HG02678 (cell line): ENCODE data around the gene AGPAT4.

ENCODE experiments used
- ATAC-seq: cut with Tn5 transposase; IDR thresholded peaks from one replicate; pipeline ENCODE4 v1.9.1; 2021; ENCODE audit warnings: mild to moderate bottlenecking, moderate library complexity; ENCODE audit not compliant: unreplicated experiment

Gene AGPAT4

DNA sequence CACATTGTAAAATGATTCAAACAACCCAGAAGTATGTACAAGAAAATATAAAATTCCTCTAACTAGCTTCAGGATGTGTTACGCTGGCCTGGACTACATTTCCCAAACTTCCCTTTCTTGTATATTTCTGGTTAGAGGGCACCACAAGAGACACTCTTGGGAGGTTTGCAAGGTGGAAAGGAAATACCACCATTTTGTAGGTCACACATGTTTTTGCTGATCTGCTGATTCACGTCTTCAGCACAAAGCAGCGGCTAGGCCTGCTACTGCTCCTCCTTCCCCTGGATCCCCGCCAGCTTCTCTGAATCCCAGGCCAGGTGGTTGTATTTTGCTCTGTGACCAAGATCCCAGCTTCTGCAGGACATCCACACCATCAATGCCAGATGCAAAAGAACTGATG, 104.2 kb downstream of the AGPAT4 start:
- ATAC-seq, result no peak

DNA sequence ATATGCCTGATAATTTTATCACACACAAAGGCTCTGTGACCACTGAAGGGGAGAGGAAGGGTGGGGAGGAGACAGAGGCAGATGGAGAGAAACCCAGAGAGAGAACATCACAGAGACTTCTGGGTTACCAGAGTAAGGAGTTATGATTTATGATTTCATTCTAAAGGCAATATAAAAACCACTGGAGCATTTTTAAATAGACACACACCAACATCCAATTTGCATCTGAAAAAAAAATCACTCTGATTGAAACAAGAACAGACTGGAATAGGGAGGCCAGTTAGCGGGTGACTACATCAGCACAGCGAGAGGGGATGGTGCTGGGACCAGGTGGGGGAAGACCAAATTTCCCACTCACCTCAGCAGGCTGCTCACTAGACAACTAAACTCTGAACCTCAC, 104.8 kb downstream of the AGPAT4 start:
- no peak for ATAC-seq

DNA sequence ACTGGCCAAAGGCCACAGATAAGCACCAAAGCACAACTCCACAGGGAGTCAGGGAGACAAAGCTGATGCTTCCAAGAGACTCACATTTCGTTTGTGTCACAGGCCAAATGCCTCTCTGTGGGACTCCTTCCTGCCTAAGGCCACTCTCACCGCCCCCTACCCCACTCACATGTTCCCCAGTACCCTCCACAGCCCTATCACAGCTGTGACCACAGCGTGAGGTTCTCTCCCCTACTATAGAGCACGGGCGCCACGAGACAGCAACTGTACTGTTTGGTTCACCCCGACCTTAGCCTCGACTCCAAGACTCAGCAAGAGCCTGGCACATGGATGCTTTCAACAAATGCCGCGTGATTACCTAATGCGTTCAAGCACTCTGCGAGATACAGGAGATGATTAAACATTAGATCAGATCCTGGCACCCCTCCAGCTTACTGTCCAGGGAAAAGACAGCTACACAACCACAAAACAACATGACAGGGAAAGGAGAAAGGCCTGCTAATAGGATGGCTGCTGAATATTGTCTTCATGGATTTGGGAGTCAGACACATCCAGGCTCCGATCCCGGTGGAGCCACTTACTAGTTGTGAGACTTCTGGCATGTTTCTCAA, 105.5 kb downstream of the AGPAT4 start:
- no peak for ATAC-seq

DNA sequence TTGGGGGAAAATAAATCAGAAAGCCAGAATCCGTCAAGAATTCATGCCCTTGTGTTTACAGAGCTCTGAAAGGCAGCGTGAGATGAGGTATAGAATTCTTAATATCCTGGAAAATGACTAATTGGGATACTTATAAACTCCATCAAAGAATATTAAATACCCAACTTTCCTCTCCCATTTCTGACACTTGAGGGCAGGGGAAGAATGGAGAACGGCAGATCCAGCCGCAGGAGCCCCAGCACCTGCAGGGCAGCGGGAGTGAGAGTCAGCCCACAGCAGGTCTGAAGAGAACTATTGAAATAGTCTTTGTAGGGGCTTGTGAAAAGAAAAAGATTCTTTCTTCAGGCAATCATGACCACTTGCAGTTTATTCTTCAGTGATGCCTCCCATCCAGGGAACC, 107.2 kb downstream of the AGPAT4 start:
- ATAC-seq, result no peak

DNA sequence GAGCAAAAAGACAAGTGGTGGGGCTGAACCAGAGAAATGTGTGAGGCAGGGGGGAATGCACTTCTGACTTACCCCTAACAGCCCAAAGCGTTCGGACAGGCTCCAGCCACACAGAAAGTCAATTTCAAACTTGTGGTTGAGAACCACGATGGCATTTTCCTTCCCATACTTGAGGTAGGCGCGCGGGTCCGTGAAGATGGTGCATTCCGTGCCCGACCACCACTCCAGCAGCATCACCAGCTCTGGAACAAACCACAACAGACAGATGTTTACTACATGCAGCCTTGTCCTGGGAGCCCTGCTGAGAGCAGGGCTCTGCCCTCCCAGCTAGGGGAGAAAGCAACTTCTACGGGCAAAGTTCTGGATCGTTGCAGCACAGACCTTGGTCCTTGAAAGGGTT, 107.7 kb downstream of the AGPAT4 start:
- no peak for ATAC-seq

DNA sequence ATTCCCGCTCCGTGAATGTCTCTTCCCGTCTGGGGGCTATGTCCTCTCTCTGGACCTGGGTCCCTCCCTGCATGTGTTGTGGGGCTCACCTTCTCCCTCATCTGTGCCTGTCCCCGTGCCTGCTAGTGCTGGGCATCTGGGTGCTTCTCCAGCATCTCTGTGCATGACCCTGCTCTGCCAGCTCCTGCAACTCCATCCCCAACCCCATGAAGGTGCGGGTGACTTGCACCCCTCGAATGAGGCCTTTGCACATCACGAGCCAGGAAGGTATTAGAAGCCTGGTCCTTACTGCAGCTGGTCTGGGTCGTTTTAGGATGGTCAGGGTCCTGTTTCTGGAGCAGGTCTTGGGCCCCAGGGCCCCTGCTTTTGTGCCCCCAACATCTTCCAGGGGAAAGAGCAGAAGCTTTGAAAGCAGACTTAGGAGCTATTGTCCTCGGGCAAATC, 109.7 kb downstream of the AGPAT4 start:
- ATAC-seq, result no peak

DNA sequence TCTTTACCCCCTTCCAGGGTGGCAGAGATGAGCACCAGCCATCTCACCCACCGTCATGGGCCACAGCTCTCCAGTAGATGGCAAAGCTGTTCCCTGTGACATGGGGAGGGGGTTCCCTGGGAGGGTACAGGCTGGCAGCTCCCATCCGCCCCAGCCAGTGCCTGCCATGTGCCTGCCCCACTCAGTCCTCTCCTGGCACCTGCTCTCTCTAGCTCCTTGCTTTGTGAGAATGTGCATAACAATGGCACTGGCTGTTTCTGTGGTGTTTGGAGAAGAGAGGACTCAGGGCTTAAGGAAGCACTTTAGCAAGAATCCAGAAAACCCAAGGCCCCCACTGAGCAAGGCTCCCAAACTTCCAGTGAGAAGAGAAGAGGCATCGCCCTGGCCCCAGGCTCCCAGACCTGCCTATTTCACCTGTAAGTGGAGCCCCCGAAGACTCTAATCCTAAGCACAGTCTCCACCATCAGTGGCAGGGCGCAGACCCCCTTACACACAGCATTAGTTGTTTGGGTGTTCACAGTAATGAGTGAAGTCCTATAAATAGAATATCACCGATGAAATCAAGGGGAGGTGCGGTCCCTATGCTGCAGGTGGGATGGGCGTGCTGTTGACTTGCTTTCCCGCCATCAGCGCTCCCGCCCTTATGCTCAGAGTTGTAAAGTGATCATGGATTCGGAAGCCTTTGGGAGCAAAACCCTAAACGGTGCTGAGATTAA, 110.2 kb downstream of the AGPAT4 start:
- no peak for ATAC-seq

DNA sequence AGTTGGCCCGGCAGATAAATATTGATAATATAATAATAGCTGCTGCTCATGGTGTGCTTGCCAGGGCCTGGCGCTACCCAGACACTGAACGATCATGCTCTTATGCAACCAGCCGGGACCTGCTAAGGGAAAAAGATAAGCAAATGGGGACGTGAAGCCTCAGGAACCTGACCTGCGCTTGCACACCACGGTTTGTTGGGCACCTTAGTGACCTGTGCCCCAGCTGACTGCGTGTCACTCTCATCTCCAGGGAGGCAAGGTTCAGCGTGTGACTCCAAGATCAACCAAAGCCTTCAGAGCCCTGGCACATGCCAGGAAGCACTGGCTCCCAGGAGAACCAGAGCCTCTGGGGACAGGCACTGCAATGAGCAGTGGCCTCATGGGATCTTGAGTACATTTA, 111.1 kb downstream of the AGPAT4 start:
- ATAC-seq, result no peak

DNA sequence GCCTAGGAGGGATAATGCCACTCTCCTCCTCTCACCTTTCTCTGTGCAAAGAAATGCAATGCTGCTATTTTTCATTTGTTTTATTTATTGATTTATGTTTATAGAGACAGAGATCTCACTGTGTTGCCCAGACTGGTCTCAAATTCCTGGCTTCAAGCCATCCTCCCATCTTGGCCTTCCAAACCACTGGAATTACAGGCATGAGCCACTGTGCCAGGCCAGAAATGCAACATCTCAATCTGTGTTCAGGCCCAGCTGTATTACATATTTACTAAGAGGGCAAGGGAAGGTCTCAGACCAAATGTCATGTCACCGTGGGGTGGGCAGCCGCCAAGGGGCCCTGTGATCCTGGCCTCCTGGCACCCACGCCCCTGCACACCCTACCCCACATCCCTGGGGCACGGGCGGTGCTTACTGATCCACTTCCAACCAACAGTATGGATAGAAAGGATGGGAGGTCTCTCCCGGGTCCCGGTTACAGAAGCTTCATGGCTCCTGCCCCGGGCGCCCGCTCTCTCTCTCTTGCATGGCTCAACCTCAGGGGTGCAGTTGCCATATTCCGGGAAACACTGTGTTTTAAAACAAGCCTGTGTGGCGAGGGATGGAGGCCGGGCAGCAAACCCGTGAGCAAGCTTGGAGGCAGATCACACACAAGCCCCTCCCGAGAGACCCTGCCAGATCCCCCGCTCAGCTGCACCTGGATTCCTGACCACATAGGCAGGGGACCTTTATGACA, 111.8 kb downstream of the AGPAT4 start:
- ATAC-seq, result no peak

DNA sequence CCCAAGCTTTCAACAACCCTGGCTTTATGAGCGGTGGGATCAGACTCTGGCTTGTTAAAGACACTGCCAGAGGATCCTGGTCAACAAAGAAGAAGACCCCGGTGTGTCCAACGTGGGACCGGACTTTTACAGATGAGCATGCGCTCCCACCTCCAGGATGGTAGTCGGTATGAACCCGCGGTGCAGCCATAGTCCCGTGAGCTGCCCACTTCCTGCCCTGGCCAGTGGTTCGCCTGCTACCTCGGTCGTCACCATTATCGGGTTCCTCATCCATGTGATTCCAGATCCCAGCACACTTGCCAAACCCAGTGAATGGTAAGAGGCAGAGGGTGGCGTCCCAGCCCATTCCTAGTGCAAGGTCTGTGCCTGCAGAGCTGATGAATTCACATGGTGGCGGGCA, 112.7 kb downstream of the AGPAT4 start:
- no peak for ATAC-seq

DNA sequence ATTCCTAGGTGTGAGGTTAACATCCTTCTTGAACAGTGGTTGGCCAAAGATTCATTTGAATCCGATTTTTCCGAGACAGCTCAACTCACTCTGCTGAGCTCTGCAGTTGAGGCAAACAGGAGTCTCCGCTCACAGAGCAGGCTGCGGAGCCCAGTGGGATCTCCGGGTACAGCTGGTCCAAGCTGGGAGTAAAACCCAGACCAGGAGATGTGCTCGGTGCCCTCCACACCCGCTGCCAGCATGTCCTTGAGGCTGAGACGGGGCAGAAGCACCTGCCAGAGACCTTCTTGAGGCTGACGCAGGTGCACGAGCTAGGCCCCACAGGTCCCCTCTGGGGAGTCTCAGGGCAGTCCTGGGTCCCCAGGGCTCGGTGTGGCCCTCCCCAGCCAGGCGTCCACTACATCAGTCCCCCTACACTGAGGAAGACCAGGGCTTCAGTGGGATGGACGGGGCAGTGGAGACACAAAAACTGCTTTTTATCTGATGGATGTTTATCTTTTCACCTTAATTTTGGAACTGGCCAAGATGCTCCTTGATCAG, 119.0 kb downstream of the AGPAT4 start:
- no peak for ATAC-seq

DNA sequence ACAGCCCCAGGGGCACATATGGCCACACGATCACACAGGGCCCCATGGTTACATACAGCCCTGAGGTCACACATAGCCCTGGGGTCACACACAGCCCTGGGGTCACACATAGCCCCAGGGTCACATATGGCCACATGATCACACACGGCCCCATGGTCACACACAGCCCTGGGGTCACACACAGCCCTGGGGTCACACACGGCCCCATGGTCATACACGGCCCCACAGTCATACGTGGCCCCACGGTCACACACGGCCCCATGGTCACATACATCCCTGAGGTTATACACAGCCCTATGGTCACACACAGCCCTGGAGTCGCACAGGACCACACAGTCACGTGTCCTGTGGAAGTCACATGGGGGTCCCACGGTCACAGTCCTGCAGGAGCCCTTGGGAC, 120.1 kb downstream of the AGPAT4 start:
- no peak for ATAC-seq

DNA sequence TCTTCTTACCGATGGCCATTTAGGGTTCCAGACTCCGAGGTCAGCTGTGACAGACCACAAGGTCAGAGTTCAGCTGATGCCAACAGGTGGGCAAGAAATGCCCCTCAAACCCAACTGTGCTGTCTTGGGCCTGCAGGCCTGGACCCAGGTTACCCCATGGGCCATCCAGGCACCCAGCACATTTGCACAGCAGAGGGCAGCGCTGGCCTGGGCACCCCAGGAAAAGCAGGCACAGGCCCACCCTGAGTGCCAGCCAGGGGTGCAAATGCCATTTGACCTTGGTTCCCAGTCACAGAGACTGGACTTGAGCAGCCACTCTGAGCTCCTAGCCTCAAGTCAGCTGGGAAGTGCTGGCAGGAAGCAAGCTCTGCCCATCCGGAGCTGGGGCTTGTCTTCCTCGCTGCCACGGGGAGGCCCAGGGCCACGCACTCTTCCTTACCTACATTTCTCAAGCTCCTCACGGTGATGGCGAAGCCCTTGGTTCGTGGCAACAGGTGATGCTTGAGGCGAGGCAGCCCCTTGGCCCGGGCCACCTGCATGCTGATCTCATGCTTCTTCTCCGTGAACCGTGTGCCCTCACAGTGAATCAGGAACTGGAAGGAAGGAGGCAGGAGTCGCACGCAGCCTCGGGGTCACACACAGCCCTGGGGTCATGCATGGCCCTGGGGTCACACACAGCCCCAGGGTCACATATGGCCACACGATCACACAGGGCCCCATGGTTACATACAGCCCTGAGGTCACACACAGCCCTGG, 120.8 kb downstream of the AGPAT4 start:
- no peak for ATAC-seq

DNA sequence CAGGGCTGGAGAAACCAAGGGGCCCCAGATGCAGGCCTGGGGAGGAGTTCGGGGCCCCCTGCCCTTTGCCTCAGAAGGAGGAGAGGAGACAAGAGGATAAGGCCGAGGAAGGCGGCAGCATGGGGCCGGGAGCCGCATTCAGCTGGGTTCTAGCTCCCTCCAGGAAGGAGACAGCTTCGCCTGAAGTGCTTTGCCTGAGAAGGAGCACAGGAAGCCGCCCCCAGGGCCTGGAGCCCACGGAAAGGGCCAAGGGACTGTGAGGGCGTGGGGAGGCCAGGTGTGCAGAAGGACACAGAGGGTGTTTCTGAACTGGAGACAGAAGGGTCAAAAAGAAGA, 121.4 kb downstream of the AGPAT4 start:
- ATAC-seq, result no peak

DNA sequence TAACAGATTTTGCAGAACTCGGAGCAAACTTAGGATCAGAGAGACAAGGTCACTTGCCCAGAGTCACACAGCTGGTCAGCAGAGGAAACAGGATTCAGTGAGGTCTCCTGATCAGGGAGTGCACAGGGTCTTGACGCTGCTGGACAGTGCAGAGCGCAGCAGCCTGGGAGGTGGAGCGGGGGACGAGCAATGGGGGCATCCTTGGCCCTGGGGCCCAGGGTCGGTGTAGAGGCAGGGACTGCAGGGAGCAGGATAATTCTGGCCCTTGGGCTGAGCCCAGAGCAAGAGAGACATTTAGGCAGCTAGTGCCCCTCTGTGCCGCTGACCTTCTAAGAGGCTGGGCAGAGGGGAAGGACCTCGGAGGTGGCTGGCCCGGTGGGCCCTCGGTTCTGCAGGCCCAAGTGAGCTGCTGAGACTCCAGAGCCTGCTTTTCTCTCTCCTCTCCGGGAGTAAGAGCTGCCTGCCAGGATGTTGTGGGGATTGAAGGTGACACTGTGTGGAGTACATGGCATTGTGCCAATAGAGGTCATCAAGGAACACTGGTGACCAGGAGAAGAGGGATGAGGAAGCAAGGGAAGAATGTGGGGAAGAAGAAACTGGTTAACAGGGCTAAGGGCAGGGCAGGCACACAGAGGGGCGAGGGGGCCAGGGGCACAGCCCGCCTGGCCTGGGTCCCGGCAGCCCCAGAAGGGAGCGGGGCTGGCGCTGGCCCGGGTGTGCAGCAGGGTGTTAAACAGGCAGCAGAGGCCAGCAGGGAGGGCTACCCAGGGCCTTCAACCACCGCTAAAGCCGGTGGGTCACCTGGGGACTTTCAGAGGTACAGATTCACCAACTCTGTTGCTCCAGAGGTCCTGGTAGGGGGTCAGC, 122.0 kb downstream of the AGPAT4 start:
- no peak for ATAC-seq

DNA sequence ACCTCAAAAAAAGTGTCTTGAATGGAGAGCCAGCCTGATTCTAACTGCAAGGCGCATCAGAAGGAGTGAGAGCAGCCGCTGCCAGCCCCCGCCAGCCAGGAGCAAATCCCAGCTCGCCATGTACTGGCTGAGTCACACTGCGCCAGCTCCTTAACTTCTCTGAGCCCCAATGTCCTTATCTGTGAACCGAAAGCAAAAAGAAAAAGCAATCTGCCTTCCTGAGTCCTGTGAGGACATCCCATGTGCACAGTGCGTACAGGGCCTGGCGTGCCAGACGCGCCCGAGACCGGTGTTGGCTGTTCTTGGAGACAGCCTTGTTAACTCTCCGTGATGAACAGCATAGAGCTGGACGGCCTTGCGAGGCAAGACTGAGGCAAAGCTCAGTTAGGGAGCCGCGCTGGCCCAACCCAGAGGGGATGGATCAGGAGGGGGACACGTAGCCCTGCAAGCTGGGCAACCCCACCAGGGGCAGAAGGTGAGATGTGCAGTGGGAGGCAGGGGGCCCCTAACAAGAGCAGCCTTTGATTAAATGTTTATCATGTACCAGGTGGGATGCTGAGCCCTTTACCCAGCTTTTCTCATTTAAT, 122.7 kb downstream of the AGPAT4 start:
- ATAC-seq, result no peak

DNA sequence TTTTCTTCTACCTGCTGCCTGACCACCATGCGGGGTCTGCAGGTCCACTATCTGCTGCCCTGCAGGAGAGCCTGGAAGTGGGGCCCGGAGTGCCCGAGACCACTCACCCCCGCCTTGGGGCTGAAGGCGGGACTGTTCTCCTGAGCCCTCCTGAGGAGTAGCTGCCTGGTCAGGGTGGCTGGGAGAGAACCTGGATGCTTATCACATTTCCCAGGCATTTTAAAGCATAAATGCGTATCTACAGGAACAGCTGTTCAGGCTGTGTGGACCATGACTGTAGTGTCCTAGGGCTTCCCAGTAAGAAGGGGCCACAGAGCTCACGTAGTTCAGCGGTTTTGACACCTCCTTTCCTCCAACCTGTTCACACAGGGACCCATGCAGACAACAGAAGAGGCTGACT, 123.3 kb downstream of the AGPAT4 start:
- ATAC-seq, result no peak

DNA sequence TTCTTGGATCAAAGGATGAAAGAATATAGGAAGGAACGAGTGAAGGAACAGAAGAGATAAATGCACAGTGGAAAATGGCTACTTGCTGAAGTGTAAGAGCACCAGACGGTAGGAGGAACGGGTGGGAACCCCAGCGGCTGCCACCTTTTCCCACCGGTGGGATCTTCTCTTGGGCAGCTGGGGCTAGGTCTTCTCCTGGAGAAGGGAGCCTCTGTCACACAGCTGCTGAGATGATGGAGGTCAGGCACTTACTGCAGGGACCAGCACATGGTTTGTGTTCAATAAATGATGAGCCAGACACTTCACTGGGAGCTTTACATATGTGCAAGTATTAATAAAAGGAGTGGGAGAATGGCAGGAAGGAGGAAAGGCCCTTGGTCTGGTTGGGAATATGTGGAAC, 123.7 kb downstream of the AGPAT4 start:
- ATAC-seq, result no peak

DNA sequence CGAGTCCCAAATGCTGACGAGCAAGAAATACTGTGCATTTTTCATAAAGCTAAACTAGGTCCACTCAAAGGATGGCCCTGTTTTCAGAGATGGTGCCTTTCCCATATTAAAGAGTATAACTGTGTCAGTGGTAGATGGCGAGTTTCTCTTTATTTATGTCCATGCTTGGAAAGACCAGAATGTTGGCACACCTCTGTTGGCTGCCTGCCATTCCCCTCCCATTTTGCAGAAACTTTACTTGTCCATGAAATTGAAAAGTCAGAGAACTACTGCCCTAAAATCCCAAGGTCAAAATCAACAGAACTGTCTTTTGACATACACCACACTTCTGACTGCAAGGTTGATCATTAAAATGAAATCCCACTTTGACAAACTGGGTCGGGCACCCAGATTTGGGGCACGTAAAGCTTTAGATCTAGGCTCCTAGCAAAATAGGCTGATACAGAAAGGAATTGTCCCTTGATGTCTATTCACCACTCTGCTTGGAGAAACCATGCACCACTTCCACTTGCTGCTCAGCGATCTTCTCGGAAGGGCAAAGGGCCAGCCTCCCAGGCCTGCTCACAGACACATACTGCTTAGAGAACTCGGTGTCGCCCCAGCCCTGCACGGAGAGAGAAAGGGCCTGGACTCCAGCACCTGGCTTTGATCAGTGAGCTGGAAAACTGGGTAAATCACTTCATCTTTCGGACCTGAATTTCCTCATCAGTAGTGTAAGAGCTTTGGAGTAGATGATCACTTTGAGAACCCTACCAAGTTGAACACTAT, 130.0 kb downstream of the AGPAT4 start:
- ATAC-seq, result no peak
